Caco-2 (cell line): Measurements from ENCODE around the gene PPP4R3C. TPM values are rescaled to one million over a fixed set of nuclear protein-coding genes. Genes with fewer than 3 reads are reported as not detected.
A peak's percentile ranks its signal among the peaks of the same experiment; 100 is the strongest.
"Not testable (repeated sequence)": the region's sequence is repeated elsewhere in the genome, so short reads cannot be mapped to it uniquely, and the experiment has no call there.

Experiments used
- BruUV-seq: library from RNA; stranded (reverse); fragments of 400-500 nt; replicated peaks from 2 replicates; lab custom pipeline; 2021; lab: Mats Ljungman, UMichigan
- CTCF ChIA-PET: fragments of 300-600 bp; sonication (Branson Sonifier 250); formaldehyde crosslinking; loops from one replicate; lab custom pipeline; 2022; ENCODE audit warnings: antibody characterized with exemption; lab: Charles Lee
- POLR2A ChIA-PET: fragments of 300-600 bp; sonication (Branson Sonifier 250); formaldehyde crosslinking; loops from one replicate; lab custom pipeline; 2022; ENCODE audit warnings: antibody characterized with exemption; lab: Charles Lee
- DNase-seq, 2 experiments: peaks; one replicate each; pipeline versions ENCODE4 v3.0.0 to v3.0.0-alpha.2; 2020 to 2022
- H3K27me3 ChIP-seq: replicated peaks from 2 replicates; pipeline ENCODE4 v1.6.0; 2011; ENCODE audit warnings: low read length; ENCODE audit not compliant: control insufficient read depth, insufficient read depth
- H3K36me3 ChIP-seq: 2 replicates; pipeline ENCODE4 v1.5.1; 2011; ENCODE audit warnings: low read length; ENCODE audit not compliant: control insufficient read depth, insufficient read depth
- H3K4me1 ChIP-seq: fragments of 250-450 bp; sonication (Bioruptor Pico); 2 replicates; pipeline ENCODE4 v1.5.1; 2020; ENCODE audit warnings: mild to moderate bottlenecking
- H3K4me3 ChIP-seq: 2 replicates; pipeline ENCODE4 v1.5.1; 2011; ENCODE audit warnings: low read depth, mild to moderate bottlenecking, control low read depth, low read length
- H3K9me3 ChIP-seq: fragments of 250-450 bp; sonication (Bioruptor Pico); 2 replicates; pipeline ENCODE4 v1.5.1; 2020; ENCODE audit warnings: mild to moderate bottlenecking, moderate library complexity
- H3K27ac Mint-ChIP-seq: one replicate; pipeline ENCODE4 v1.8.0; 2022; ENCODE audit warnings: mixed read lengths; ENCODE audit not compliant: unreplicated experiment
- H3K27me3 Mint-ChIP-seq: one replicate; pipeline ENCODE4 v1.8.0; 2022; ENCODE audit warnings: mixed read lengths; ENCODE audit not compliant: insufficient read depth, unreplicated experiment
- H3K36me3 Mint-ChIP-seq: one replicate; pipeline ENCODE4 v1.8.0; 2022; ENCODE audit warnings: mild to moderate bottlenecking, mixed read lengths; ENCODE audit not compliant: insufficient read depth, unreplicated experiment
- H3K4me1 Mint-ChIP-seq: one replicate; pipeline ENCODE4 v1.8.0; 2022; ENCODE audit warnings: low read depth, mixed read lengths; ENCODE audit not compliant: unreplicated experiment
- H3K4me3 Mint-ChIP-seq: one replicate; pipeline ENCODE4 v1.8.0; 2022; ENCODE audit warnings: mild to moderate bottlenecking, moderate library complexity, mixed read lengths; ENCODE audit not compliant: unreplicated experiment
- H3K9me3 Mint-ChIP-seq: one replicate; pipeline ENCODE4 v1.8.0; 2022; ENCODE audit warnings: mixed read lengths; ENCODE audit not compliant: unreplicated experiment
- intact Hi-C: fragments of 100-400 bp; cut with micrococcal nuclease; formaldehyde crosslinking; loops from one replicate; pipeline ENCODE4 v1.10.0; 2022; ENCODE audit not compliant: unreplicated experiment
- total RNA-seq: library from RNA; stranded (reverse); gene quantifications from 2 replicates; pipeline ENCODE4 v1.2.3, GENCODE V29; 2022
- TF ChIP-seq, protein P1 (sequence below), 2 experiments: fragments of 200-600 bp in 1 of 2; IDR thresholded peaks; 1 replicate in 1 of 2; 2 replicates in 1 of 2; pipeline versions ENCODE4 v1.5.1 to v1.8.0; 2011 to 2022; ENCODE audit warnings: antibody characterized with exemption in 1 of 2, control low read depth in 1 of 2, inconsistent platforms in 1 of 2, low read depth in 1 of 2, low read length in 1 of 2, mild to moderate bottlenecking in 1 of 2, moderate library complexity in 1 of 2; ENCODE audit not compliant: insufficient read depth in 1 of 2, severe bottlenecking in 1 of 2, unreplicated experiment in 1 of 2

PPP4R3C gene
- total RNA-seq, 1 experiment from 2014 or later: not detected

DNA sequence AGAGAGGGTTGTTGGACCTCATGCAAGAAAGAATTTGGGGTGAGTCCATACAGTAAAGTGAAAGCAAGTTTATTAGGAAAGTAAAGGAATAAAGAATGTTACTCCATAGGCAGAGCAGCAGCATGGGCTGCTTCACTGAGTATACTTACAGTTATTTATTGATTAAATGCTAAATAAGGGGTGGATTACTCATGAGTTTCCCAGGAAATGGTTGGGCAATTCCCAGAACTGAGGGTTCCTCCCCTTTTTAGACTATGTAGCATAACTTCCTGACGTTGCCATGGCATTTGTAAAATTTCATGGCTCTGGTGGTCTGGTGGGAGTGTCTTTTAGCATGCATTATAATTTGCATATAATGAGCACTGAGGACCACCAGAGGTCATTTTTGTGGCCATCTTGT, 16.7 kb downstream of the PPP4R3C start:
- no peaks in the 10 kb centered on the region for H3K9me3 Mint-ChIP-seq
- intact Hi-C loops: no loop called here
- POLR2A ChIA-PET: no interaction called here

DNA sequence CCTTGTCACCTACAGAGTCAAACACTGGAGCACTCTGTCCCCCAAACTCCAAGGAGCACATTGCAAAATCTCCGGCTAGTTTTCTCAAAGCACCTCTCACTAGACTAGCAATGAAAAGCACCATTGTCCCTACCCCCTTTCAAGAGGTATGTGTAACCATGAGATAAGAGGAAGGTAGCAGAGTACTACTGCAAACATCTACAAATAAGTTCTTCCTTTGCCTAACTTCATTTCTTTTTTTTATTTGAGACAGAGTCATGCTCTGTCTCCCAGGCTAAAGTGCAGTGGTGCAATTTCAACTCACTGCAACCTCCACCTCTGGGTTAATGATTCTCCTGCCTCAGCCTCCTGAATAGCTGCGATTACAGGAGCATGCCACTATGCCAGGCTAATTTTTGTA, 17.7 kb downstream of the PPP4R3C start:
- intact Hi-C loops: no loop called here
- DNase-seq: peak; percentile 25 to 32
- Histone ChIP-seq H3K27me3 (no peaks in the 10 kb centered on the region), H3K36me3 (no peaks in the 10 kb centered on the region), H3K9me3 (no peaks in the 10 kb centered on the region), H3K4me1 (no peaks in the 10 kb centered on the region), H3K4me3 (no peak overlapping the region)
- Mint-ChIP-seq H3K4me3 (peak overlapping the region; percentile 45), H3K4me1 (peaks cover 7% of the 10 kb centered on the region), H3K27ac (peak overlapping the region; percentile 48), H3K36me3 (no peaks in the 10 kb centered on the region), H3K9me3 (no peaks in the 10 kb centered on the region), H3K27me3 (no peaks in the 10 kb centered on the region)
- no TSS peak for BruUV-seq
- ChIA-PET POLR2A (no interaction called here), CTCF (no interaction called here)
- TF ChIP-seq, protein P1, sequence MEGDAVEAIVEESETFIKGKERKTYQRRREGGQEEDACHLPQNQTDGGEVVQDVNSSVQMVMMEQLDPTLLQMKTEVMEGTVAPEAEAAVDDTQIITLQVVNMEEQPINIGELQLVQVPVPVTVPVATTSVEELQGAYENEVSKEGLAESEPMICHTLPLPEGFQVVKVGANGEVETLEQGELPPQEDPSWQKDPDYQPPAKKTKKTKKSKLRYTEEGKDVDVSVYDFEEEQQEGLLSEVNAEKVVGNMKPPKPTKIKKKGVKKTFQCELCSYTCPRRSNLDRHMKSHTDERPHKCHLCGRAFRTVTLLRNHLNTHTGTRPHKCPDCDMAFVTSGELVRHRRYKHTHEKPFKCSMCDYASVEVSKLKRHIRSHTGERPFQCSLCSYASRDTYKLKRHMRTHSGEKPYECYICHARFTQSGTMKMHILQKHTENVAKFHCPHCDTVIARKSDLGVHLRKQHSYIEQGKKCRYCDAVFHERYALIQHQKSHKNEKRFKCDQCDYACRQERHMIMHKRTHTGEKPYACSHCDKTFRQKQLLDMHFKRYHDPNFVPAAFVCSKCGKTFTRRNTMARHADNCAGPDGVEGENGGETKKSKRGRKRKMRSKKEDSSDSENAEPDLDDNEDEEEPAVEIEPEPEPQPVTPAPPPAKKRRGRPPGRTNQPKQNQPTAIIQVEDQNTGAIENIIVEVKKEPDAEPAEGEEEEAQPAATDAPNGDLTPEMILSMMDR (IDR thresholded peaks at IDR 0.05; ENCODE audit: insufficient read depth in 1 of 2, low read depth in 1 of 2, low read length in 1 of 2, severe bottlenecking in 1 of 2, unreplicated experiment in 1 of 2): no peak

More for the DNA sequence above, 16.7 kb downstream of the PPP4R3C start:
- Mint-ChIP-seq H3K27me3 (no peaks in the 10 kb centered on the region), H3K36me3 (no peaks in the 10 kb centered on the region), H3K4me1 (peaks cover 7% of the 10 kb centered on the region), H3K27ac (no peak overlapping the region), H3K4me3 (no peak overlapping the region)
- BruUV-seq: no TSS peak
- DNase-seq: no peak
- CTCF ChIA-PET: no interaction called here
- TF ChIP-seq, protein P1 (IDR thresholded peaks at IDR 0.05; ENCODE audit: insufficient read depth in 1 of 2, low read depth in 1 of 2, low read length in 1 of 2, severe bottlenecking in 1 of 2, unreplicated experiment in 1 of 2): no peak
- no peaks in the 10 kb centered on the region for H3K36me3 ChIP-seq
- no peaks in the 10 kb centered on the region for H3K9me3 ChIP-seq
- H3K4me1 ChIP-seq: no peaks in the 10 kb centered on the region
- H3K4me3 ChIP-seq: no peak overlapping the region
- no peaks in the 10 kb centered on the region for H3K27me3 ChIP-seq

DNA sequence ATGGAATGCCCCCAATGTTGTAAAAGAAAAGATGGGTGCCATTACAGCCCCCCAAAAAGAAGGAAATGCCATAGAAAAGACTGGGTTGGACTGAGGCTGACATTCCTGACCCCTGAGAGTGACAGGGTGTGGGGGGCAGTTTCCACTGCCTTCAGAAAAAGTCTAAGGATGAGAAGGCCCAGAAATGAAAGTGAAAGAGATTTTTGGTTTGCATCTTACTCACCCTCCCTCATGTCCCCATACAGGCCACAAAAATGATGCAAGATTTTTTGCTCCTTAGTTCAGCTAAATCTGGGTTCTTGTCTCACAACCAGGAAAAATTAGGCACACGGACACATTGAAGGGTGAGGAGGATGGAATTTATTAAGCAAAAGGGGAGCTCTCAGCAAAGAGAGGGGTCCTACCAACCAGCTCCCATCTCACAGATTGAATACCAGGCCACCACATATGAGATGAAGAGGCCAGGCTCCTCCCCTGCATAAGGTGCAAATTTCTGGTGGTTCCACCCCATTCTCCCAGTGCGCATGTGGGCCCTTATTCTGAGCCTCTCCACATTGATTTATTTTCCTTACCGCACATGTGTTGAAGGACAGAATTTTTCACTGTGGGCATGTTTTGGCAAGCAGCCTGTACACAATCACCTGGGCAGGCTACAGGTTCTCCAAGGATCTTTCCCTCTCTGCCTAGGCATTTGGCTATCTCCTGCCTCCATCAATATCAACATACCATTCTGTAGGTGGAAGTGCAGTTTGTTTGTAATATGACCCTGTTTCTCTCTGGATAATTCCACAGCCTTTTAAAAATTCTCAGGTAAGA, 18.8 kb downstream of the PPP4R3C start:
- POLR2A ChIA-PET: no interaction called here
- DNase-seq: no peak
- H3K4me3 ChIP-seq: no peak overlapping the region
- H3K27me3 ChIP-seq: no peaks in the 10 kb centered on the region
- no peaks in the 10 kb centered on the region for H3K4me1 ChIP-seq
- Mint-ChIP-seq H3K27ac (no peak overlapping the region), H3K4me3 (no peak overlapping the region), H3K4me1 (peaks cover 7% of the 10 kb centered on the region), H3K27me3 (no peaks in the 10 kb centered on the region), H3K9me3 (no peaks in the 10 kb centered on the region), H3K36me3 (no peaks in the 10 kb centered on the region)
- no TSS peak for BruUV-seq
- TF ChIP-seq, protein P1 (IDR thresholded peaks at IDR 0.05; ENCODE audit: insufficient read depth in 1 of 2, low read depth in 1 of 2, low read length in 1 of 2, severe bottlenecking in 1 of 2, unreplicated experiment in 1 of 2): no peak
- H3K9me3 ChIP-seq: no peaks in the 10 kb centered on the region
- CTCF ChIA-PET: no interaction called here
- intact Hi-C loops: no loop called here
- H3K36me3 ChIP-seq: no peaks in the 10 kb centered on the region

DNA sequence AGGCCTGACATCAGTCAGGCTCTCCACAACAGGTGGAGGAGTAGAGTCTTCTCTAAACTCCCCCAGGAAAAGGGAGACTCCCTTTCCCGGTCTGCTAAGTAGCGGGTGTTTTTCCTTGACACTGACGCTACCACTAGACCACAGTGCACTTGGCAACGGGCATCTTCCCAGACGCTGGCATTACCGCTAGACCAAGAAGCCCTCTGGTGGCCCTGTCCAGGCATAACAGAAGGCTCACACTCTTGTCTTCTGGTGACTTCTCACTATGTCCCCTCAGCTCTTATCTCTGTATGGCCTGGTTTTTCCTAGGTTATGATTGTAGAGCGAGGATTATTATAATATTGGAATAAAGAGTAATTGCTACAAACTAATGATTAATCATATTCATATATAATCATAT, 20.7 kb downstream of the PPP4R3C start:
- H3K27me3 ChIP-seq, H3K4me1 ChIP-seq, intact Hi-C loops, H3K36me3 Mint-ChIP-seq, H3K27ac Mint-ChIP-seq, H3K9me3 Mint-ChIP-seq, H3K4me3 Mint-ChIP-seq, H3K36me3 ChIP-seq, POLR2A ChIA-PET, H3K4me3 ChIP-seq, H3K27me3 Mint-ChIP-seq, H3K9me3 ChIP-seq, H3K4me1 Mint-ChIP-seq, BruUV-seq, DNase-seq, CTCF ChIA-PET: not testable (repeated sequence)
